Measurements from ENCODE around the gene PLK2. TPM values are rescaled to one million over a fixed set of nuclear protein-coding genes. Genes with fewer than 3 reads are reported as not detected.

The PLK2 gene
- total RNA-seq, 3 donors from 2014 or later (not counting 1 experiment from before 2014, with no cell fraction given) = 18.3 to 30.0 (median 22.0) TPM

DNA sequence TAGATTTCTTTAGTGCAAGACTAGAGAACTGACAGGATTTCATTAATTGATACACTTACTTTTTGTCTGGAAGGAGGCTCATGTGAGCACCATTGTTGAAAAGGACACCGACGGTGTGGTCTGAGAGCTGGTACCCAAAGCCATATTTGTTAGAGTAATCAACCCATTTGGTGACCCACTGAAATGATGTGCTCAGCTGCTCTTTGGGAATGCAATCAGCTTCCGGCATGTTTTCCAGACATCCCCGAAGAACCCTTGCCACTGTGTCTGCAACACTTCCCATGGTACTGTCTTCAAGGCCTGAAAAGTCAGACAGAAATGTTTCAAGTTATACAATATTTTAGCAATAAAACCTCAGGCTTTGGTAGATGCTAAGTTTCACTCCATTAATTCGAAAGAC is 4.4 kb downstream of the PLK2 start:
- H3K27me3 ChIP-seq (ENCODE audit: control insufficient read depth, insufficient read depth, low read length) = peaks cover 13% of the 10 kb centered on the region
- no peaks in the 10 kb centered on the region for H3K36me3 ChIP-seq (ENCODE audit: control insufficient read depth, insufficient read depth, low read length)
- DNase-seq = no peak
- Mint-ChIP-seq H3K9me3 (no peaks in the 10 kb centered on the region), H3K27me3 (ENCODE audit: low read depth in 2 of 2) (peaks cover 16 to 30% of the 10 kb centered on the region in 2 donors), H3K4me3 (no peak overlapping the region), H3K36me3 (peaks cover 9% of the 10 kb centered on the region), H3K4me1 (peaks cover 8 to 9% of the 10 kb centered on the region in 2 donors), H3K27ac (no peak overlapping the region)
- H3K4me3 ChIP-seq (ENCODE audit: low read length) = no peak overlapping the region
- H3K9me3 ChIP-seq (ENCODE audit: control insufficient read depth, insufficient read depth, low read length) = no peaks in the 10 kb centered on the region
- H3K27ac ChIP-seq (ENCODE audit: low read length) = no peak overlapping the region
- WGBS (ENCODE audit: insufficient coverage) = 89% methylated on average over 4 of the region's 5 CpGs
- ATAC-seq = no peak
- intact Hi-C loops (cut with micrococcal nuclease) = no loop called here
- peaks cover 14% of the 10 kb centered on the region for H3K4me1 ChIP-seq (ENCODE audit: control insufficient read depth, insufficient read depth, low read length)
- TF ChIP-seq, protein P1, sequence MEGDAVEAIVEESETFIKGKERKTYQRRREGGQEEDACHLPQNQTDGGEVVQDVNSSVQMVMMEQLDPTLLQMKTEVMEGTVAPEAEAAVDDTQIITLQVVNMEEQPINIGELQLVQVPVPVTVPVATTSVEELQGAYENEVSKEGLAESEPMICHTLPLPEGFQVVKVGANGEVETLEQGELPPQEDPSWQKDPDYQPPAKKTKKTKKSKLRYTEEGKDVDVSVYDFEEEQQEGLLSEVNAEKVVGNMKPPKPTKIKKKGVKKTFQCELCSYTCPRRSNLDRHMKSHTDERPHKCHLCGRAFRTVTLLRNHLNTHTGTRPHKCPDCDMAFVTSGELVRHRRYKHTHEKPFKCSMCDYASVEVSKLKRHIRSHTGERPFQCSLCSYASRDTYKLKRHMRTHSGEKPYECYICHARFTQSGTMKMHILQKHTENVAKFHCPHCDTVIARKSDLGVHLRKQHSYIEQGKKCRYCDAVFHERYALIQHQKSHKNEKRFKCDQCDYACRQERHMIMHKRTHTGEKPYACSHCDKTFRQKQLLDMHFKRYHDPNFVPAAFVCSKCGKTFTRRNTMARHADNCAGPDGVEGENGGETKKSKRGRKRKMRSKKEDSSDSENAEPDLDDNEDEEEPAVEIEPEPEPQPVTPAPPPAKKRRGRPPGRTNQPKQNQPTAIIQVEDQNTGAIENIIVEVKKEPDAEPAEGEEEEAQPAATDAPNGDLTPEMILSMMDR (IDR thresholded peaks at IDR 0.05) = no peak

DNA sequence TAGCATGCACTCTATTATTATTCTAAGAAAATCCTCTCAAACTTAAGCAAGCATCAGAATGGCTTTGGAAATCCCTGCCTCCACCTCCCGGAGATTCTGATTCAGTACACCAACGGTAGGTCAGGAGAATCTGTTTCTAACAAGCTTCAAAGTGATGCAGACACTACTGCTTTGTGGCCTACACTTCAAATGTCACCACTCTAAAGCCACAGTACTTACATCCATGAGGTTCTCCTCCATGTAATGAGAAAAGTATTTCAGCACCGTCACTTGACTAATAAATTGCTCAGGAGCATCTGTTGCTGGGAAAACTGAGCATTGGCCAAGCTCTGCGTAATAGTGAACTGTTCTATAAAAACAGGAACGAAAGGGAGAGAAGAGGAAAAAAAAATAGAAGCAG is 4.8 kb downstream of the PLK2 start:
- no peak overlapping the region for H3K4me3 ChIP-seq (ENCODE audit: low read length)
- H3K27ac Mint-ChIP-seq = no peak overlapping the region
- peaks cover 12% of the 10 kb centered on the region for H3K4me1 ChIP-seq (ENCODE audit: control insufficient read depth, insufficient read depth, low read length)
- ATAC-seq (no peak), DNase-seq (no peak)
- H3K27me3 Mint-ChIP-seq (ENCODE audit: low read depth in 2 of 2) = peaks cover 16 to 30% of the 10 kb centered on the region in 2 donors
- no peak overlapping the region for H3K27ac ChIP-seq (ENCODE audit: low read length)
- TF ChIP-seq, protein P1 (IDR thresholded peaks at IDR 0.05) = no peak
- H3K4me3 Mint-ChIP-seq = no peak overlapping the region
- no peaks in the 10 kb centered on the region for H3K9me3 ChIP-seq (ENCODE audit: control insufficient read depth, insufficient read depth, low read length)
- H3K4me1 Mint-ChIP-seq = peaks cover 8 to 9% of the 10 kb centered on the region in 2 donors
- H3K36me3 Mint-ChIP-seq = peaks cover 9% of the 10 kb centered on the region
- H3K36me3 ChIP-seq (ENCODE audit: control insufficient read depth, insufficient read depth, low read length) = no peaks in the 10 kb centered on the region
- peaks cover 13% of the 10 kb centered on the region for H3K27me3 ChIP-seq (ENCODE audit: control insufficient read depth, insufficient read depth, low read length)
- H3K9me3 Mint-ChIP-seq = no peaks in the 10 kb centered on the region
- 84% methylated on average over 5 of the region's 5 CpGs for WGBS (ENCODE audit: insufficient coverage)
- intact Hi-C loops (cut with micrococcal nuclease) = no loop called here

DNA sequence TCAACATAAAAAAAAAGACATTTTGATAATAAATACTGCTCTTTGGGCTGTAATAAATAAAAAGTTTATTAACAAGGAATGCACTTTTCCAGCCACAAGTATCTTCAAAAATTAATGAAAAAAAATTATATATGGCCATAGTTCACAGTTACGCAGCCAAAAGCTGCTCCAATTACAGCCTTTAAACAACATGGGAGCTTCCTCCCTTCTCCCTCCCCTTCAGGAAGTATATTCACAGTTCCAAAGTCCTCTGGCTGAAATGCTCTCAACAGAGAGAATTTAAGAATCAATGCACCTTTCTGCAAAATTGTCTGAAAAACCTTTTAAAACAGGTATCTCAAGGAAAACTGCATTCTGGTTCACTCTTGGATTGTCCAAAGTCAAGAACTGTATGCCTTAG is 5.9 kb downstream of the PLK2 start:
- no peaks in the 10 kb centered on the region for H3K9me3 Mint-ChIP-seq
- intact Hi-C loops (cut with micrococcal nuclease) = no loop called here
- WGBS (ENCODE audit: insufficient coverage) = 100% methylated on average over 1 of the region's 1 CpG
- ATAC-seq (no peak), DNase-seq (no peak)
- peaks cover 9% of the 10 kb centered on the region for H3K36me3 Mint-ChIP-seq
- Histone ChIP-seq H3K4me3 (ENCODE audit: low read length) (no peak overlapping the region), H3K4me1 (ENCODE audit: control insufficient read depth, insufficient read depth, low read length) (peaks cover 2% of the 10 kb centered on the region), H3K9me3 (ENCODE audit: control insufficient read depth, insufficient read depth, low read length) (no peaks in the 10 kb centered on the region), H3K36me3 (ENCODE audit: control insufficient read depth, insufficient read depth, low read length) (no peaks in the 10 kb centered on the region), H3K27ac (ENCODE audit: low read length) (no peak overlapping the region), H3K27me3 (ENCODE audit: control insufficient read depth, insufficient read depth, low read length) (peaks cover 10% of the 10 kb centered on the region)
- peaks cover 16 to 29% of the 10 kb centered on the region in 2 donors for H3K27me3 Mint-ChIP-seq (ENCODE audit: low read depth in 2 of 2)
- H3K4me3 Mint-ChIP-seq = no peak overlapping the region
- H3K4me1 Mint-ChIP-seq = peaks cover 5% of the 10 kb centered on the region in 2 donors
- no peak overlapping the region for H3K27ac Mint-ChIP-seq
- TF ChIP-seq, protein P1 (IDR thresholded peaks at IDR 0.05) = no peak

DNA sequence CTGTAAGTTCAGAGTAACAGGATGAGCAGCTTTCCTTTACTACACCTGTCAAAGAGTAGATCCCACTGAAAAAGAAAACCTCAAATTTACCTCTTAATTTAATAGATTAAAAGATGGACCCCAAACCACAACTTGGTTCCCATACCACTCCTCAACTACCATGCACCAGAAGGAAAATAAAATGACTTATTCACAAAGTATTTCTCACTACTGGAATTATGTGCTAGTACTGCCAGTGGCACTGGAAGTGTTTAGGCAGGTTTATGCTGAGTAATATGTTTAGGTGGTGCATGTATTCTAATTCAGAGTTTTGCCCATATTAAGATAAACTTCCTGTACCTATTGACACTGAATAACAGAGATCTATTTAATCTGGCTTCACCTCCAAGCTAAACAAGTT is 6.6 kb downstream of the PLK2 start:
- peaks cover 3% of the 10 kb centered on the region for H3K27me3 ChIP-seq (ENCODE audit: control insufficient read depth, insufficient read depth, low read length)
- H3K4me1 ChIP-seq (ENCODE audit: control insufficient read depth, insufficient read depth, low read length) = no peaks in the 10 kb centered on the region
- intact Hi-C loops (cut with micrococcal nuclease) = no loop called here
- H3K27me3 Mint-ChIP-seq (ENCODE audit: low read depth in 2 of 2) = peaks cover 12 to 21% of the 10 kb centered on the region in 2 donors
- H3K4me1 Mint-ChIP-seq = no peaks in the 10 kb centered on the region
- no peaks in the 10 kb centered on the region for H3K36me3 ChIP-seq (ENCODE audit: control insufficient read depth, insufficient read depth, low read length)
- no peaks in the 10 kb centered on the region for H3K9me3 Mint-ChIP-seq
- peaks cover 9% of the 10 kb centered on the region for H3K36me3 Mint-ChIP-seq
- H3K4me3 Mint-ChIP-seq = no peak overlapping the region
- no peak overlapping the region for H3K4me3 ChIP-seq (ENCODE audit: low read length)
- DNase-seq (no peak), ATAC-seq (no peak)
- TF ChIP-seq, protein P1 (IDR thresholded peaks at IDR 0.05) = no peak
- no peaks in the 10 kb centered on the region for H3K9me3 ChIP-seq (ENCODE audit: control insufficient read depth, insufficient read depth, low read length)
- H3K27ac ChIP-seq (ENCODE audit: low read length) = no peak overlapping the region
- no peak overlapping the region for H3K27ac Mint-ChIP-seq

Measured in natural killer cell (primary cell).